HG03342 (cell line): ENCODE measurements around the gene GJD3.
"Not testable (repeated sequence)": the region's sequence is repeated elsewhere in the genome, so short reads cannot be mapped to it uniquely, and the experiment has no call there.

Source experiments
- ATAC-seq: cut with Tn5 transposase; IDR thresholded peaks from one replicate; pipeline ENCODE4 v1.9.1; 2021; ENCODE audit warnings: mild to moderate bottlenecking, moderate library complexity; ENCODE audit not compliant: unreplicated experiment

GJD3 gene

DNA sequence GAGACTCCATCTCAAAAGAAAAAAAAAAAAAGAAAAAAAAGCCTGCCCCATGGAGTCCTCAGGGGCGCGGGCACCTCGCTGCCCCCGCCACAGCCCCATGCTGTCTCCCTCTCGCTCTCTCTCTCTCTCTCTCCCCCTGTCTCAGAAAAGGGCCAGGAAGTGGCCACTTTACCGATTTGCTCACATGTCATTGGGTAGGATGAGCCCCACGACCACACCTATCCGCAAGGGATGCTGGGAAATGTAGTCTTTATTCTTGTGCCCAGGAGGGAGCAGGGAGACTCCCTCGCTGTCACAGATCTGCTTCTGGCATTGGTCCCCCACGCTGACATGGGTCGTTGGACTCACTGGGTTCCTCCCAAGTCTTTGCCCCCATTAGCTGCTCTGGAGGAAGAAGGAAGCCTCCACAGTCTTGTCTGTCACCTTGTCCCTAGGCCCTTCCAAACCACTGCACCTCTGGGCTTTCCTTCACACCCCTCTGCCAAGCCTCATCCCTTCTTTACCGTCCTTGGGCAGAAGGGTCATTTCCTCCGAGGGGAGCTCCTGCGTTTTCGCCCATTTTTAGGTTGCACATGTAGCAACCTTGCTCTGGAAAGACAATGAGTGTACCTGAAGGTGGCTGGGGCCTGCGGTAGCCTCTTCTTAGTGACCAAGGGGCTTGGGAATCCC, 6.9 kb upstream of the GJD3 start:
- no peak for ATAC-seq

DNA sequence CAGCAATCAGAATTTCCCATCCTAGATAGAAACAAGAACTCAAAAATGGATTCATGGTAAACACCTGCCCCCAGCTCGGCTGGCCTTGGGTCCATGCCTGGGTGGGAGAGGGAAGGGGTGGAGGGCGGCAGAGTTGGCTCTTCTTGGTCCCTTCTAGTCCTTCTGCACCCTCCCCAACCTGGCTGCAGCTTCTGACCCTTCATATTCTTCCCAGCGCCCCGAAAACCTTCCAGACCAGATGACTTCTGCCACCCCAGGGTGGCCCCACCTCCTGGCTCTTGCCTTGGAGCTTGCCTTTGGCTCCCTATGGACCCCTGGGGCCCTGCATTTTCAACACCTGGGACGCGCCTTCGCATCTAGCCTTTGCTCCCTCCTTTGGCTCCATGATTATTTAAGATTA, 5.4 kb upstream of the GJD3 start:
- no peak for ATAC-seq

- ATAC-seq: not testable (repeated sequence)
Measured at GRCh38 chr17:40367728-40368127, 3.2 kb upstream of the GJD3 start.

GRCh38 chr17:40366861-40367518, 2.5 kb upstream of the GJD3 start:
- ATAC-seq: no peak

GRCh38 chr17:40366076-40366860, 1.7 kb upstream of the GJD3 start:
- ATAC-seq: no peak

DNA sequence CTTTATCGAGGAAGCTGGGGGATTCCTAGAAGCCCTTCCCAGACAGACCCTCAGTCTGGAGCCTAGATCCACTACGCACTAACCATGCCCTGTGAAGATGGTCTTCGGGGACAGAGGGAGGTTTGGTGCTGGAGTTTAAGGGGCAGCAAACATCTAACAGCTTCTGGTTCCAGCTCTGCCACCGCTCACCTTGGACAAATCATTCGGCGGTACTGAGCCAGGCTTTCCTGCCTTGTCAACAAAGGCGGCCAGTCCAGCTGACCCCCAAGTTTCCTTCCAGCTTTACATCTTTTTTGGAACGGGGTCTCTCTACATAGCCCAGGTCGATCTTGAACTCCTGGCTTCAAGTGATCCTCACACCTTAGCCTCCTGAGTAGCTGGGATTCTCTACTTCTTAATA, 369 bp upstream of the GJD3 start:
- no peak for ATAC-seq

DNA sequence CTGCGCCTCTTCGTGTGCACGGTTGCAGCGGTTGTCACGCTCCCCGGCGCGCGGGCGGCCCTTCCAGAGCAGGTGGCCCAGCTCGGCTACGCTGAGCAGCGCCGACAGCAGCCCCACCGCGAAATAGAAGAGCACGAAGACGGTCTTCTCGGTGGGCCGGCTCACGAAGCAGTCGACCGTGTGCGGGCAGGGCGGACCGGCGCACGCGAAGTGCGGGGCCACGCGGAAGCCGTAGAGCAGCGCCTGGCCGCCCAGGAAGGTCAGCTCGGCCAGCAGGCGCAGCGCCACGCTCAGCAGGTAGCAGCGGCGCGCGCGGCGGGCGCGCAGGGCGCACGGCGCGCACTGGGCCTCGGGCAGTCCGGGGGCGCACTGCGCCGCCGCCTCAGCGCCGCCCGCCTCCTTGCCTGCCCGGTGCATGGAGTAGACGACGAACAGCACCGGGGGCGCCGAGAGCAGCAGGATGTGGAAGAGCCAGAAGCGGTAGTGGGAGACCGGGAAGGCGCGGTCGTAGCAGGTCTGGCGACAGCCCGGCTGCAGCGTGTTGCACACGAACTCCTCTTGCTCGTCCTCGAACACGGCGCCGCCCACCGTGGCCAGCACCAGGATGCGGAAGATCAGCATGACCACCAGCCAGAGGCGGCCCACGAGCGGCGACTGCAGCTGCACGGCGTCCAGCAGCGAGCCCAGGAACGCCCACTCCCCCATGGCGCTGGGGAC, 1.3 kb downstream of the GJD3 start:
- no peak for ATAC-seq

DNA sequence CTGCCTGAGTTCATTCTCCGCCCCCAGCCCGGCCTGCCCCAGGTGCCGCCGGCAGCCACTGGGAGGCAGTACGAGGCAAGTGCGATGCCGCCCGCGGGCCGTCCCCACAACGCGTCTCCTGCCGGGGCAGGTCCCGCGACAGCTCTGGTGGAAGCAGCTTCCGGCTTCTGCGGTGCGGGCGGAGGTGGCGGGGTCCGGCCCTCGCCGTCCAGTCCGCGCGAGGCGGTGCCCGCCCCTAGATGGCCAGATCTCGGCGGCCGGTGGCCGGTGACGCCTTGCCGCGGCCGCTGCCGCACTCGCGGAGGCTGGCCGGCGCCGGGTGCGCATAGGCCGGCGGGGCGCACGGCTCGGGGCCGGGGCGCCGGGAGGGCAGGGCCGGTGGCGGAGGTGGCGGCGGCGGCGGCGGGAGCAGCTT, 1.8 kb downstream of the GJD3 start:
- ATAC-seq: no peak

DNA sequence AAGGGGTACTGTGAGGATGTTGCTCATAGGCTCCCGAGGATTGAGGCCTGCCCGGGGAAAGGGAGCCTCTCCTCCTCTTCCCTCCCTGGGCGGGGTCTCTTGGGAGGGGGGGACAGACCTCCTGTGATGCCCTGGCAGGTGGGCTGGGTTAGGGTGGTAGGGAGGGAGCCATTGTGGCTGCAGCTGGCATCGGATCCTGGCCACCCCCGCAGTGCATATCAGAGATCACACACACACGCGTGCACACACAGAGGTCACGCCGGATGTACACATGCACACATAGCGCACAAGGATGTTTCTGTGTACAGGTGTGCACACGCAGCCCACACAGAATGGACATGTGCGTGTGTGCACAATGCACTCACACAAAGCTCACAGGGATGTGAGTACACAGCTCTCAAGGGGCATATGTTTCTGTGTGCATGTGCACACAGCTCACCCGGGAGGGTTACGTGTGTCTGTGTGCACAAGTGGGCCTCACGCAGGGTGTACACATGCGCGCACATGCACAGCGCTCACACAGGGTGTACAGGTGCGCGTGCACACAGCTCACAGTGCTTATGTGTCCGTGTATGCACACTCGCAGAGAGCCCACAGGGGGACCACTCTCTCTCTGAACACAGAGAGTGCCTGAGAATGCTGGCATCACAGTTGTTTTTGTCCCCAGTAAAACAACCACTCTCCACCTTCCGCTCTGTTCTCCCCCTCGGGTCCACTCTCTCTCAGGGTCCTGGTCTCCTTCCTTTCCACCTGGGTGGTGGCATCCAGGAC, 2.4 kb downstream of the GJD3 start:
- ATAC-seq: no peak

- ATAC-seq: no peak
Measured at GRCh38 chr17:40361063-40361924, 3.2 kb downstream of the GJD3 start.

DNA sequence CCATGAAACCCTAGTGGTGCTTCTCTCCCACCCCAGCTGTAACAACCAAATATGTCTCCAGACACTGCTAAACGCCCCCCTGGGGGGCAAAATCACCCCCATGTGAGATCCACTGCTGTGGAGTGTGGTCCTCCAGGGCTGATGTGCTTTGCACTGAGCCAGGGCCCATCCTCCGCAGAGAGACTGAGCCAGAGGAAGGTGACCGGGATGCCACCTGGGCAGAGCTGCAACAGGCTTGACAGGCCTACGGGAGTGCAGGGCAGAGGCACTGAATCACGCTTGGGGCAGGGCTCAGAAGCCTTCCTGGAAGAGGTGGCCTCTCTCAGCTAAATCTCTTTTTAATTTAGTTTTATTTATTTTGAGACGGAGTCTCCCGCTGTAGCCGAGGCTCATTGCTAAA, 4.4 kb downstream of the GJD3 start:
- ATAC-seq: no peak

GRCh38 chr17:40358323-40359038, 6.1 kb downstream of the GJD3 start:
- ATAC-seq: no peak

GRCh38 chr17:40356990-40357881, 7.3 kb downstream of the GJD3 start:
- no peak for ATAC-seq

DNA sequence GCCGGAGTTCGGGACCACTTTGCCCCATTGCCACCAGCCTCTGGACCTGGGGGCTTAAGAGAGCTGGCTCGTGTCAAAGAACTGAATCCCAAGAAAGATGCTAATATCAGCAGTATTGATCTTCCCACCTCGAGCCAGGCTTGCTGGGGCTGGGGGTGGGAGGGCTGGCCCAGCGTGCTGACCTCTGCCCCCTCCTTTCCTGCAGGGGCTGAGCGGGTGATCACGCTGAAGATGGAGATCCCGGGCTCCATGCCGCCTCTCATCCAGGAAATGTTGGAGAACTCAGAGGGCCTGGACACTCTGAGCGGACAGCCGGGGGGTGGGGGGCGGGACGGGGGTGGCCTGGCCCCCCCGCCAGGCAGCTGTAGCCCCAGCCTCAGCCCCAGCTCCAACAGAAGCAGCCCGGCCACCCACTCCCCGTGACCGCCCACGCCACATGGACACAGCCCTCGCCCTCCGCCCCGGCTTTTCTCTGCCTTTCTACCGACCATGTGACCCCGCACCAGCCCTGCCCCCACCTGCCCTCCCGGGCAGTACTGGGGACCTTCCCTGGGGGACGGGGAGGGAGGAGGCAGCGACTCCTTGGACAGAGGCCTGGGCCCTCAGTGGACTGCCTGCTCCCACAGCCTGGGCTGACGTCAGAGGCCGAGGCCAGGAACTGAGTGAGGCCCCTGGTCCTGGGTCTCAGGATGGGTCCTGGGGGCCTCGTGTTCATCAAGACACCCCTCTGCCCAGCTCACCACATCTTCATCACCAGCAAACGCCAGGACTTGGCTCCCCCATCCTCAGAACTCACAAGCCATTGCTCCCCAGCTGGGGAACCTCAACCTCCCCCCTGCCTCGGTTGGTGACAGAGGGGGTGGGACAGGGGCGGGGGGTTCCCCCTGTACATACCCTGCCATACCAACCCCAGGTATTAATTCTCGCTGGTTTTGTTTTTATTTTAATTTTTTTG, 8.5 kb downstream of the GJD3 start:
- ATAC-seq: no peak

DNA sequence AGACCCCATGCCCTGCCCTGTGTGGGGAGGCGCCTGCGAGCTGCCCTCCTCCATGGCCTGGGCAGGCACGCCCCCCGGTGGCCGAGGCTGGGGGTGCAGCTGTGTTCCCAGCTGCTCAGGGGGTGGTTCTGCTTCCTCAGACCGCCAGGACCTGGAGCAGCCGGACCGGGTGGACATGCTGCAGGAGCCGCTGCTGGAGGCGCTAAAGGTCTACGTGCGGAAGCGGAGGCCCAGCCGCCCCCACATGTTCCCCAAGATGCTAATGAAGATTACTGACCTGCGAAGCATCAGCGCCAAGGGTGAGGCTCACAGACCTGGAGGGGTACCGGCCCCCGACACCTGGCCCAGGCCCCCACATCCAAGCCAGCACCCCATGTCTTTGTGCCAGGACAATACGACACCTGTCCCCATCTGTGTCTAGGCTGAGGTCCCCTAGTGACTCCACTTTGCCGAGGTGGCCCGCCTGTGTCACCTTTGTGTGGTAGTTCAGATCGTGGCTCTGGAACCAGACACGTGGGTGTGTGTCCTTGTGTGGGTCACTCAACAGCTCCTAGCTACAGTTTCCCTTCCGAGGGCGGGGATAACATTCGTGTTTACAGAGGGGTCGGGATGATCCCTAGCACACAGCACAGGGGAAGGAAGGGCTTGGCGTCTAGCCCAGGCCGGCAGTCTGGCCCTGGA, 9.3 kb downstream of the GJD3 start:
- no peak for ATAC-seq
